ENCODE measurements around the gene HVCN1.

The HVCN1 gene

GRCh38 chr12:110699591-110700445 is 10.9 kb upstream of the HVCN1 start:
- no peak for DNase-seq (ENCODE audit: low spot score)

GRCh38 chr12:110698171-110698902 is 9.4 kb upstream of the HVCN1 start:
- DNase-seq (ENCODE audit: low spot score) = peak; percentile 39

DNA sequence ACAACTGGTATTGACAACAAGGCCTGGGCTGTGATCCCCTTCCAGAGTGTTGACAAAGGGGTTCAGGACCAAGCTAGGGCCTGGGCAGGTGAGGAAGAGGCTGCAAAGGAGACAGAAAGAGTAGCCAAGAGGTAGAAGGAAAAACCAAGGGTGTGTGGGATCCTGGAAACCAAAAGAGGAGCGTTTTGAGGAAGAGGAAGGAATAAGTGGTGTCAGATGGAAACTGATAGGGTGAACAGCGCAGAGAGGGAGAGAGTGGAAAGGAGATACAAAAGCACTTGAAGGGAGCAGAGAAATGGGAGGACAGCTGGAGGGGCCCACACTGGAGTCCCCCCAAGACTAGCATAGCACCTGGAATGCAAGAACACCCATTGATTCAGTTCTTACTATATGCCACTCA is 8.3 kb upstream of the HVCN1 start:
- no peak for DNase-seq (ENCODE audit: low spot score)

- no peak for DNase-seq (ENCODE audit: low spot score)
Measured at GRCh38 chr12:110696283-110696682, 7.4 kb upstream of the HVCN1 start.

- DNase-seq (ENCODE audit: low spot score) = no peak
Measured at GRCh38 chr12:110694330-110694901, 5.5 kb upstream of the HVCN1 start.

DNA sequence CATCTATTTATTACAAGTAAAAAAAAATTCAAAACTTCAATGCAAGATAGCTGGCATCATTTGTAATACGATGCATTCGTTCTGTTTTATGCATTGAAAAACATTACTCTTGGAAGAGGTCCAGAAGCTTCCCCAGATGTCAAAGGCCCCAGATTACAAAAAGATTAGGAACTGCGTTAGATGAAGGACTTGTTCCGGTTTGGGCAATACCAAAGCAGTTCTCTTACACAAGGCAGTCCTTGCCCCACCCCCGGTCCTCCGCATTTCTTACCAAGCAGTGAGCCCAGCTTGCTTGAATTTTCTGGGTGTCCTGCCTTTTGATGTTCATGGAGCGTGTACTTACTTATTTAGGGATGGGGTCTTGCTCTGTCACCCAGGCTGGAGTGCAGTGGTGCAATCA is 4.8 kb upstream of the HVCN1 start:
- DNase-seq (ENCODE audit: low spot score) = no peak

DNA sequence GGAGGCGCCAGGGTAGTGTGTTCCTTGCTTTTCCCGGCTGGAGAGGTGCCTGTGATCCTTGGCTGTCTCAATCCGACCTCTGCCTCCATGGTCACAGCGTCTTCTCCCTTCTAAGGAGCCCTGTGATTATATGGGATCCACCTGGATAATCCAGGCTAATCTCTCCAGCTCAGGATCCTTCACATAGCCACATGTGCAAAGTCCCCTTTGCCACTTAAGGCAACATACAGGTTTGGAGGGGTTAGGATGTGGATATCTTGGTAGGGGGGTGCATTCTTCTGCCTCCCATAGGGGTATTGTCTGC is 1.2 kb upstream of the HVCN1 start:
- no peak for DNase-seq (ENCODE audit: low spot score)

- no peak for DNase-seq (ENCODE audit: low spot score)
Measured at GRCh38 chr12:110689281-110690126, 589 bp upstream of the HVCN1 start.

DNA sequence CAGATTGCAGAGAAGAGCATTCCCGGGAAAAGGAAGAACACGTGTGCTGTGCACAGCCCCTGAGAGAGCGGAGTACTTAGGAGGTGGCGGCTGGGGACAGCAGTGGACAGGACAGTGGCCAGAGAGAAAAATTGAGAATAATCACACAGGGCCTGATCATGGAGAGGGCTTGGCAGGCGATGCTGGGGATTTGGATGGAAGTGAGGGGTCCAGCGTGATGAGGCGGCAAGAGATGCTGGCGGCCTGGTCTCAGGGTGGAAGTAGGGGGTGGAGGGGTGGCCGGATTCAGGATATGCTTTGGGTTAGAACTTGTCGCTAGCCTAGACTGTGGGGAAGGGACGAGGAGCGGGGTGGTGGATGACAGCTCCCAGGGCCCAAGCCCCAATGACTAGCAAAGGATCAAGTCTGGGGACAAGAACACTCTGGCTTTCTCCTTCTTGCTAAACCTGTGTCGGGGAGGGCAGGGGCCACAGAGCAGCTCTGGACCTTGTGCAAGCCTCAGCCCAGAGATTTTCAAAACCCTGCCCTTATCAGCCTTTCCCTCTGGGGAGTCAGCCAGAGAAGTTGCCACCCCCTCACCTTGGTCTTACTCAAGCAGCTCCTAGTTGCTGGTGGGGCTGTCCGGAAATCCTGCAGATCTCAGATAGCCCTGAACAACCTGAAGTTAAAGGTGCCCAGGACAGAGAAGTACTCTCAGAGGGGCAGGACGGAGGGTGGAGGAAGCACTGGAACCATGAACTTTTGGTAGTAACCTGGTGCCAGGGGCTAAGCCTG is 1.3 kb downstream of the HVCN1 start:
- DNase-seq (ENCODE audit: low spot score) = no peak

DNA sequence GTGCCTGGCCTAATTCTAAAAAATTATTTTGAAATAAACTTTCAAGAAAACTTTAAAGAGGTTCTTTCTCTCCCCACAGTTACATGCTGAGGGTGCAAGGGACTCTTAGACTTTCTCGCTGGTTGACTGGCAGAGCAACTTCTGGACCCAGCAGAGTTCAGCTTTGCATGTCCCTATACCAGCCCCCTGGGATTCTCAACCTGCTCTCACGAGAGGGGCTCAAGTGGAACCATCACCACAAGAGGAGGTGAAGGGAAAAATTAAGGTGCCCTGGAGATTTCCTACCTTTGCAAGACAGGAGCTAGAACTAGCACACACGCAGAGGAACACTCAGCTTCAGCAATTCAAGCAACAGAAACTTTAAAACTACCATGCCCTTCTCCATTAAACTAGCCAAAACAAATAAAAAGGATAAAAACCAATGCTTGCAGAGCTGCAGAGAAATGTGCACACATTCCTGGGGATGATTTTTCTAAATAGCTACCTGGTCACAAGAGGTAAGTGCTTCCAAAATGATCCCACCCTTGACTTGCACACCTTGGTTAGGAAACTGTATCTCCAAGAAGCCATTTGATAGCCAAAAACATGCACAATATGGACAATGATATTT is 2.5 kb downstream of the HVCN1 start:
- DNase-seq (ENCODE audit: low spot score) = no peak

- DNase-seq (ENCODE audit: low spot score) = no peak
Measured at GRCh38 chr12:110684312-110684836, 4.5 kb downstream of the HVCN1 start.

DNA sequence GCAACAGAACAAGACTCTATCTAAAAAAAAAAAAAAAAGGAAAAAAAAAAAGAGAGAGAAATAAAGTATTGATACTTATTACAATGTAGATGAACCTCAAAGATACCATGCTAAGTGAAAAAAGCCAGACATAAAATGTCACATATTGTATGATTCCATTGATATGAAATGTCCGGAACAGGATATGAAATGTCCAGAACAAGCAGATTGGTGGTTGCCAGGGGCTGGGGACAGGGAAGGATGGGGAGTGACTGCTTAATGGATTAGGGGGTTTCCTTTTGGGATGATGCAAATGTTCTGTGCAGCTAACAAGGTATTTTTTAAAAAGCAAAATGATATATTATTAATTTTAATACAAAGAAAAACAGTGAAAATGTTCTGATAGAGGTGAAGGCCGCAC is 5.0 kb downstream of the HVCN1 start:
- no peak for DNase-seq (ENCODE audit: low spot score)

- no peak for DNase-seq (ENCODE audit: low spot score)
Measured at GRCh38 chr12:110680032-110680431, 8.9 kb downstream of the HVCN1 start.

DNA sequence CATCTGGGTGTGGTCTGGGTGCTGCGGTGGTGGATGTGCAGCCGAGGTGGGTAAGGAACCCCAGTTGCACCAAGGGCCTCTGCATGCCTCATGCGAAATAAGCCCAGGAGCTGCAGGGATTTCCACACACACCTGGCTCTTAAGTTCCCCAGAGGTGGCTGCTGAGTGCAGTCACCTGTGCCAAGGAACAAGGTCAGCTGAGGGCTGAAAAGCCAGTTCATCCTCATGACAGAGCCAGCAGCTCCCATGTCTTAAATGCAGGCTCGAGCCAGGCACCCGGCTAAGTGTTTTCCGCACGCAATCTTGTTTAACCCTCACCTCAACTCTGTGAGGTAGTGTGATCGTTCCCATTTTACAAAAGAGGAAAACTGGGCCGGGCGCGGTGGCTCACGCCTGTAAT is 9.7 kb downstream of the HVCN1 start:
- no peak for DNase-seq (ENCODE audit: low spot score)

DNA sequence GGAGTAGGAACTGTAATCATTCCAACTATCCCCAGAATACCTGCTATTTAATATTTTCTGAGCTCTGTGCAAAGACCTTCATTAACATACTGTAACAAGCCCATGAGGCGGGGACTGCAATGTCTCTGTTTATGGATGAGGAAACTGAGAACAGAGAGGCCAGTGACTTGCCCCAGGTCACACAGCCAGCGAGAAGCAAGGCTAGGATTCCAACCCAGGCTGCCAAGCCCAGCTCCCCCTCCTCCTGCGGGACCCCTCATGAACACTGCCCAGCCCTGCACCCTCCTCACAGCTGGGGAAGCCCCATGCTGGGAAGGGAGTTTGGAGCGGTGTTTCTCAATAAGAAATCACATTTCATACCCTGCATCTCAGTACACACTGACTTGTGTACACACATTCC is 10.9 kb downstream of the HVCN1 start:
- DNase-seq (ENCODE audit: low spot score) = no peak

DNA sequence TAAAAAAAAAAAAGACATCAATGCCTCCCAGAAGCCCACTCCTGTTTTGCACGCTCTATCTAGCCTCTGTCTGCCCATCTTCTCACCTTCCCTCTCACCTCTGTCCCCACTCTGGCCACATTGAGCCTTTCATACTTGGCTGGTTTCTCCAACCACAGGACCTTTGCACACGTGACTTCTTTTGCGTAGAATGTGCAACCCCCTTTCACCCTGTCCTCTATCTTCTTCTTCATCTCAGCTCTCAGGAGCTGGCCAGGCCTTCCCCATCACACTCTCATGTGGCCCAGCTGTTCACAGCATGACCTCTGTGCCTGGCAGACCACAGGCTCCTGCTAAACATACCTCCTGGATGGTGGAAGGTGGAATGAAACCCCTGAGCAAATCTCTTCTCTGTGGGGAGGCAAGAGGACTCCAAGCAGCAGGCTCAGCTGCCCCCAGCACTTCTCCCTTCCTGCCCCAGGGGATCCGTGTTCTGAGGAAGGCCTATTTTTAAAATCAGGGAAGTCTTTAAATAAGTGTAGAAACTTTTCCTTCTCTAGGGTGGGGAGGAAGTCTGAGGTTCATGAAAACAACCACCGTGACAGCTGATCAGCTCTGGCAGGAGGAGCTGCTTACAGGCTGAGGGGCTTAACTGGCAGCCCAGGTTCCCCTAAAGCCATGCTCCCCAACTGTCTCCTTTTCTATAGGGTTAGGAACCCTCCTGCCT is 11.6 kb downstream of the HVCN1 start:
- DNase-seq (ENCODE audit: low spot score) = no peak

DNA sequence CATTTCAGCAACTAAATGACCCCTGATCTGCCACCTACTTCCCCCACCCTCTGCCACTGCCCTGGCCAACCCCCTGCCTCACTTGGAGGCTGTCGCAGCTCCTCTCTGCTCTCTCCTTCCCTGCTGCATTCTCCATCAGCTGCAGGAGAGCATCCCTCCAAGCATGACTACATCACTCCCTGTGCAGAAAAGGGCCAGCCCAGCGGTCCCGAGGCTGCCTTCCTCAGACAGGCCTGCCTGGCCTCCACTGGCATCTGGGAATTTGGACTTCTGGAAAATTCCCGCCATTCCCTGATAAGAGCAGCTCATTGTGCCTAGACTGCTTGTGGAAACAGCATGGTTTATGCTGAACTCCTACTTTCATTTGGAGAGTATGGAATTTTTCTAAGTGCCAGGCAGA is 12.7 kb downstream of the HVCN1 start:
- no peak for DNase-seq (ENCODE audit: low spot score)

DNA sequence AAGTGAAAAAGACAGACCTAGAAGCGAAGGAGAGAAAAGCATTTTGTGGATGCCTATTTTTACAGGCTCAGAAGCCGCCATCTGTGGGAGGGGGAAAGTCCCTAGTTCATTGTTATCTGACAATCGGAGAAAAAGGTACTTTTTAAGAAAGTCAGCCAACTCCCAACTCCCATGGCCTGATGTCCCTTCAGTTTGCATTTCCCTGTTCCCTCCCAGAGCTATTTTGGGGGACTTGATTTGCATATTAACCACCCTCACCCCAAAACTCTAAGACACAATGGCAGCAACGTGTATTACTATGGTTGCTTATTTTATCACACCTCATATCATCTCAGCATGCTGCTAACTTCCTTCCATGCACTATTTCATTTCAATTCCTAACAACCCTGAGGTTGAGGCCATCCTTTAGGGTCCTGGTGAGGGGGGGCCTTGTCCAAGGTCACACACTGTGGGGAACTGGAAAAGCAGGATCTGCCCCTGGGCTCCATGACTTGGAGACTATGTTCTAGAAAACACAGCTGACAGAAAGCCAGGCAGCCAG is 18.7 kb downstream of the HVCN1 start:
- DNase-seq (ENCODE audit: low spot score) = no peak

GRCh38 chr12:110669193-110669502 is 19.8 kb downstream of the HVCN1 start:
- no peak for DNase-seq (ENCODE audit: low spot score)

- no peak for DNase-seq (ENCODE audit: low spot score)
Measured at GRCh38 chr12:110668480-110669192, 20.3 kb downstream of the HVCN1 start.

Data from COLO829 (cell line).